Ovary (tissue), 3 donors: ENCODE measurements around the gene TPX2.

Experiments
- CTCF ChIP-seq, 3 donors: fragments of 450-650 bp in 2 of 3; fragments of 200-600 bp in 1 of 3; IDR thresholded peaks; one replicate each; pipeline versions ENCODE4 v1.5.1 to v1.8.0; 2016 to 2022; ENCODE audit warnings: antibody characterized with exemption in 3 of 3, mild to moderate bottlenecking in 1 of 3
- EP300 ChIP-seq: sonication (generic); formaldehyde crosslinking; IDR thresholded peaks from one replicate; pipeline ENCODE4 v1.6.1; 2017; ENCODE audit warnings: antibody characterized with exemption
- POLR2A ChIP-seq: fragments of 450-650 bp; IDR thresholded peaks from one replicate; pipeline ENCODE4 v1.6.1; 2017; ENCODE audit warnings: antibody characterized with exemption, mild to moderate bottlenecking, moderate library complexity
- donor health status: DM: no; HTN: no; CAD: no.

- TF ChIP-seq CTCF (IDR thresholded peaks at IDR 0.05), result no peak
- TF ChIP-seq EP300, result no peak
- TF ChIP-seq POLR2A, result no peak
Measured at GRCh38 chr20:31781945-31782344, 42.9 kb downstream of the TPX2 start.
